ENCODE measurements around the gene CD68. TPM values are rescaled to one million over a fixed set of nuclear protein-coding genes. Genes with fewer than 3 reads are reported as not detected.

CD68 gene
- total RNA-seq, 2 experiments from 2014 or later, result 9.2 to 13.7 TPM

Other genes starting within 250 kb of the CD68 start
- 100 to 1,000 TPM; 343 to 375 TPM for gene ACAP1, start 243.1 kb upstream of the CD68 start, total RNA-seq
- 1 to 10 TPM; 5.0 to 6.1 TPM for gene KCTD11, start 227.5 kb upstream of the CD68 start, total RNA-seq
- under 1 TPM in 1 of 2 experiments, not detected in 1; 0.16 TPM for gene TMEM95, start 224.5 kb upstream of the CD68 start, total RNA-seq
- gene TNK1, start 198.5 kb upstream of the CD68 start, total RNA-seq, result 1 to 10 TPM; 4.8 to 6.9 TPM
- 10 to 100 TPM; 69.3 to 78.9 TPM for gene PLSCR3, start 185.1 kb upstream of the CD68 start, total RNA-seq
- gene TMEM256, start 175.5 kb upstream of the CD68 start, total RNA-seq, result 10 to 100 TPM; 55.8 to 58.1 TPM
- gene NLGN2, start 171.8 kb upstream of the CD68 start, total RNA-seq, result 1 to 10 TPM; 7.0 to 7.1 TPM
- not detected for gene SPEM1, start 159.3 kb upstream of the CD68 start, total RNA-seq
- gene SPEM2, start 154.0 kb upstream of the CD68 start, total RNA-seq, result not detected
- not detected for gene SPEM3, start 150.8 kb upstream of the CD68 start, total RNA-seq
- gene TMEM102, start 144.2 kb upstream of the CD68 start, total RNA-seq, result 10 to 100 TPM in 1 of 2 experiments, 1 to 10 TPM in 1; 8.7 to 10.7 TPM
- 10 to 100 TPM in 1 of 2 experiments, 1 to 10 TPM in 1; 6.9 to 10.6 TPM for gene FGF11, start 140.1 kb upstream of the CD68 start, total RNA-seq
- 1 to 10 TPM; 7.8 to 8.7 TPM for gene CHRNB1, start 134.6 kb upstream of the CD68 start, total RNA-seq
- 10 to 100 TPM; 17.5 to 20.9 TPM for gene ZBTB4, start 100.0 kb upstream of the CD68 start, total RNA-seq
- gene SLC35G6, start 98.2 kb upstream of the CD68 start, total RNA-seq, result not detected
- 100 to 1,000 TPM; 193 to 203 TPM for gene POLR2A, start 95.3 kb upstream of the CD68 start, total RNA-seq
- gene TNFSF12, start 30.6 kb upstream of the CD68 start, total RNA-seq, result 10 to 100 TPM; 10.9 to 13.7 TPM
- gene TNFSF13, start 20.9 kb upstream of the CD68 start, total RNA-seq, result 1 to 10 TPM; 1.8 to 2.5 TPM
- gene SENP3, start 17.7 kb upstream of the CD68 start, total RNA-seq, result 10 to 100 TPM; 59.0 to 78.9 TPM
- gene MPDU1, start 4.2 kb downstream of the CD68 start, total RNA-seq, result 10 to 100 TPM; 51.7 to 77.0 TPM
- under 1 TPM in 1 of 2 experiments, not detected in 1; 0.16 TPM for gene SOX15, start 10.5 kb downstream of the CD68 start, total RNA-seq
- 10 to 100 TPM; 35.6 to 50.2 TPM for gene FXR2, start 35.3 kb downstream of the CD68 start, total RNA-seq
- 10 to 100 TPM; 15.9 to 22.2 TPM for gene SAT2, start 48.2 kb downstream of the CD68 start, total RNA-seq
- under 1 TPM; 0.25 to 0.30 TPM for gene SHBG, start 50.5 kb downstream of the CD68 start, total RNA-seq
- under 1 TPM; 0.32 to 0.33 TPM for gene ATP1B2, start 71.3 kb downstream of the CD68 start, total RNA-seq
- gene TP53, start 107.9 kb downstream of the CD68 start, total RNA-seq, result 100 to 1,000 TPM; 127 to 165 TPM
- gene WRAP53, start 108.8 kb downstream of the CD68 start, total RNA-seq, result 10 to 100 TPM; 23.5 to 27.1 TPM
- not detected for gene EFNB3, start 125.6 kb downstream of the CD68 start, total RNA-seq
- gene DNAH2, start 138.1 kb downstream of the CD68 start, total RNA-seq, result not detected